Measurements from ENCODE around the gene TMCO4.
"Not testable (repeated sequence)": the region's sequence is repeated elsewhere in the genome, so short reads cannot be mapped to it uniquely, and the experiment has no call there.

GRCh38 chr1:19847334-19847733, 47.6 kb upstream of the TMCO4 start:
- not testable (repeated sequence) for TF ChIP-seq GATA1 (IDR thresholded peaks at IDR 0.05; ENCODE audit: low read depth, low read length); POLR2A (IDR thresholded peaks at IDR 0.05; ENCODE audit: low read length)

All from erythroblast (primary cell).